ENCODE results near the gene GPANK1.

Gene GPANK1

DNA sequence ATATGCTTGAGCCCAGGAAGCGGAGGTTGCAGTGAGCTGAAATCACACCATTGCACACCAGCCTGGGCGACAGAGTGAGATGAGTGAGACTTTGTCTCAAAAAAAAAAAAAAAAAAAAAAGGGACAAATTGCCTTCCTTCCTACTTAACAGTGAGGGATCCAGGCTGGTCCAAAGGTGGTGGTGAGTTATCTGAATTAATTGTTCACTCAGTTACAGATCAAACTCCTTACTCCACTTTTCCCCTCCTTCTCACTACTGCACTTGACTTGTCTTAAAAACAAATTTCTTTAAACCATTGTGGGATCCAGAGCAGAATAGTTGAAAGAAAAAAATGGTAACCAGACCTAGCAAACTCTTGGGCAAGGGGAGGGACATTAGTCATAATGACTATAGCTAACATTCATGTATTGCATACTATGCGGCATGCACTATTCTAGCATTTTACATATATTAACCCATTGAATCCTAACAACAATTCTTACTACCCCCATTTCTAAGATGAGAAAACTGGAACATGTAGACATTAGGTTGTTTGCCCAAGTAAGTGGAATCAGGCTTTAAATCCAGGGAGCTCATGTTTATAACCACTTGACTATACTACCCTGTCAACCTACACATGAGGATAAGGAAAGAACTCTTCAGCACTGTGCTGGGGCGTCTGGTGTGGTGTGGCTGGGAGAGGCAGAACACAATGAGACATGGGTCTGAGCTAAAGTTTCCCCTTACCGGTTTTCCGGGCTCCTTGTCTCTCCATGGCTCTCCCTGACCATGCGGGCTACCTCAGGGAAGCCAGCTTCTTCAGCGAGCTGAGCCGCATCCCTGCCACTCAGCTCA is 1.5 kb downstream of the GPANK1 start:
- H3K4me3 ChIP-seq (replicated peaks in 1 of 2; ENCODE audit: low read depth in 2 of 2, low read length in 2 of 2): peak overlapping the region; percentile 92 to 98
- peak in 1 of 2 donors; percentile 73 for DNase-seq (ENCODE audit: low read depth in 2 of 2)
- no peak for TF ChIP-seq CTCF (IDR thresholded peaks at IDR 0.05; ENCODE audit: low read depth, low read length)

- no peak for DNase-seq (ENCODE audit: low read depth in 2 of 2)
- H3K4me3 ChIP-seq (replicated peaks in 1 of 2; ENCODE audit: low read depth in 2 of 2, low read length in 2 of 2): no peak overlapping the region
- TF ChIP-seq CTCF (IDR thresholded peaks at IDR 0.05; ENCODE audit: low read depth, low read length): no peak
Observed at GRCh38 chr6:31662124-31662723, 2.6 kb downstream of the GPANK1 start.

DNA sequence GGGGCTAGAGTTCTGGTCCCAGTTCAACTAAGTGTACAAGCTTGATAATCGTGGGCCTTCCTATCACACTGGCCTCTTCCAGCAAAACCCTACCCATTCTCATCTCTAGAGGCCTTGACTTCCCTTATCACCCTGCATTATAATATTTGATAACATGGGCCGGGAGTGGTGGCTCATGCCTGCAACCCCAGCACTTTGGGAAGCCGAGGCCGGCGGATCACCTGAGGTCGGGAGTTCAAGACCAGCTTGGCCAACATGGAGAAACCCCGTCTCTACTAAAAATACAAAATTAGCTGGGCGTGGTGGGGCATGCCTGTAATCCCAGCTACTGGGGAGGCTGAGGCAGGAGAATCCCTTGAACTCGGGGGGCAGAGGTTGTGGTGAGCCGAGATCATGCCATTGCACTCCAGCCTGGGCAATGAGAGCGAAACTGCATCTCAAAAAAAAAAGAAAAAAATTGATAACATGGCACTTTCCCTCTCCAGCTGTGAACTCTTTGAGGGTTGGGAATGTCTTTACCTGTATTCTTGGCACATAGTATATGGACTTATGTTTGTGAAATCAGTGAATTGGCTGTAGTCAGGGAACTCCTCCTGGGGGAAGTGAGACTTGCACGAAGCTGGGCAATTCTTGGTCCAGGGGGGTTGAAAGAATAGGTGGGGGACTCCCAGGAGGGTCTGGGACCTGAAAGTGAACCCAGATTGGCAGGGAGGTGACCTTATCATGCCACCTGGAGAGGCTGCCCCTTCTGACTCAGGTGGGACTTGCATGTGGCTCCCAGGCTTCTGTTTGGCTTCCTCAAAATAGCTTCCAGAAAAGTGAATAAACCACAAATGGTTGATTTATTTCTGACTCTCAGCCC is 3.3 kb downstream of the GPANK1 start:
- H3K4me3 ChIP-seq (replicated peaks in 1 of 2; ENCODE audit: low read depth in 2 of 2, low read length in 2 of 2): no peak overlapping the region
- DNase-seq (ENCODE audit: low read depth in 2 of 2): no peak
- no peak for TF ChIP-seq CTCF (IDR thresholded peaks at IDR 0.05; ENCODE audit: low read depth, low read length)

- DNase-seq (ENCODE audit: low read depth in 2 of 2): peak; percentile 78 to 87
- no peak for TF ChIP-seq CTCF (IDR thresholded peaks at IDR 0.05; ENCODE audit: low read depth, low read length)
- peak within 1 kb of the TSS; percentile 88 to 95 for H3K4me3 ChIP-seq (replicated peaks in 1 of 2; ENCODE audit: low read depth in 2 of 2, low read length in 2 of 2)
Observed at GRCh38 chr6:31660381-31661261, 4.2 kb downstream of the GPANK1 start, which contains the start of gene C6orf47. TSS of gene C6orf47 (minus strand) at chr6:31660778. CDS start at chr6:31659947, 831 bp downstream.

- peak; percentile 21 to 45 for DNase-seq (ENCODE audit: low read depth in 2 of 2)
- no peak for TF ChIP-seq CTCF (IDR thresholded peaks at IDR 0.05; ENCODE audit: low read depth, low read length)
- H3K4me3 ChIP-seq (replicated peaks in 1 of 2; ENCODE audit: low read depth in 2 of 2, low read length in 2 of 2): peak overlapping the region; percentile 88 to 95
Observed at GRCh38 chr6:31659649-31660380, 5.0 kb downstream of the GPANK1 start.
